Naive thymus-derived CD4-positive, alpha-beta T cell (primary cell): ENCODE results near the gene FGG. TPM values are rescaled to one million over a fixed set of nuclear protein-coding genes. Genes with fewer than 3 reads are reported as not detected.

ENCODE experiments used
- ATAC-seq: fragments of 150-1000 bp; cut with Tn5 transposase; 2 replicates; pipeline ENCODE4 v1.10.0; 2021; ENCODE audit warnings: mild to moderate bottlenecking, moderate library complexity
- CTCF ChIA-PET: fragments of 350-600 bp; sonication (Branson Sonifier 250); formaldehyde crosslinking; loops from one replicate; lab custom pipeline; 2021; ENCODE audit warnings: antibody characterized with exemption; lab: Charles Lee
- POLR2A ChIA-PET: fragments of 350-600 bp; sonication (Branson Sonifier 250); formaldehyde crosslinking; loops from one replicate; lab custom pipeline; 2021; ENCODE audit warnings: antibody characterized with exemption, inconsistent platforms; lab: Charles Lee
- DNase-seq, 9 donors: peaks; one replicate each; pipeline versions ENCODE4 v3.0.0 to v3.0.0-alpha.2; 2020 to 2022; ENCODE audit warnings: mixed read lengths in 1 of 9
- H3K27ac ChIP-seq: one replicate; pipeline ENCODE4 v1.7.0; 2013; ENCODE audit warnings: mild to moderate bottlenecking, low read depth, low read length, moderate library complexity
- H3K27me3 ChIP-seq, 2 donors: one replicate each; pipeline ENCODE4 v1.7.0; 2013; ENCODE audit warnings: low read length in 2 of 2, mild to moderate bottlenecking in 2 of 2, moderate library complexity in 2 of 2; ENCODE audit not compliant: control insufficient read depth in 2 of 2, insufficient read depth in 2 of 2
- H3K36me3 ChIP-seq, 3 experiments: 1 replicate in 2 of 3; 2 replicates in 1 of 3; pipeline ENCODE4 v1.7.0; 2013; ENCODE audit warnings: low read length in 3 of 3, mild to moderate bottlenecking in 3 of 3, moderate library complexity in 1 of 3; ENCODE audit not compliant: insufficient read depth in 3 of 3, control insufficient read depth in 2 of 3
- H3K4me1 ChIP-seq, 2 donors: one replicate each; pipeline ENCODE4 v1.7.0; 2013; ENCODE audit warnings: low read length in 2 of 2, mild to moderate bottlenecking in 2 of 2, moderate library complexity in 1 of 2; ENCODE audit not compliant: control insufficient read depth in 2 of 2, insufficient read depth in 2 of 2
- H3K4me3 ChIP-seq: 2 replicates; pipeline ENCODE4 v1.7.0; 2013; ENCODE audit warnings: mild to moderate bottlenecking, low read length
- H3K9me3 ChIP-seq, 3 experiments: 1 replicate in 2 of 3; 2 replicates in 1 of 3; pipeline ENCODE4 v1.7.0; 2013; ENCODE audit warnings: low read length in 3 of 3; ENCODE audit not compliant: control insufficient read depth in 2 of 3
- H3K27ac Mint-ChIP-seq, 9 donors: one replicate each; pipeline ENCODE4 v1.8.0; 2020 to 2022; ENCODE audit warnings: mixed read lengths in 9 of 9, mild to moderate bottlenecking in 8 of 9, moderate library complexity in 5 of 9, inconsistent platforms in 2 of 9
- H3K27me3 Mint-ChIP-seq, 5 donors: one replicate each; pipeline ENCODE4 v1.8.0; 2021 to 2022; ENCODE audit warnings: mixed read lengths in 5 of 5, mild to moderate bottlenecking in 1 of 5
- H3K36me3 Mint-ChIP-seq, 5 donors: one replicate each; pipeline ENCODE4 v1.8.0; 2020 to 2022; ENCODE audit warnings: mixed read lengths in 5 of 5, mild to moderate bottlenecking in 3 of 5, inconsistent platforms in 1 of 5
- H3K4me1 Mint-ChIP-seq, 7 donors: one replicate each; pipeline ENCODE4 v1.8.0; 2020 to 2022; ENCODE audit warnings: mixed read lengths in 7 of 7, mild to moderate bottlenecking in 3 of 7, inconsistent platforms in 1 of 7
- H3K4me3 Mint-ChIP-seq, 10 donors: one replicate each; pipeline ENCODE4 v1.8.0; 2020 to 2022; ENCODE audit warnings: mild to moderate bottlenecking in 10 of 10, mixed read lengths in 10 of 10, moderate library complexity in 6 of 10, inconsistent platforms in 2 of 10
- H3K9me3 Mint-ChIP-seq, 11 donors: one replicate each; pipeline ENCODE4 v1.8.0; 2020 to 2022; ENCODE audit warnings: mixed read lengths in 11 of 11, mild to moderate bottlenecking in 4 of 11, inconsistent platforms in 1 of 11, moderate library complexity in 1 of 11
- intact Hi-C, 2 donors: fragments of 100-400 bp; cut with micrococcal nuclease; formaldehyde crosslinking; loops; one replicate each; pipeline ENCODE4 v1.15.1; 2023
- polyA plus RNA-seq, 2 donors: library from polyadenylated mRNA; unstranded; fragments of 300-500 nt; fragmentation: Illumina TruSeq; gene quantifications; one replicate each; pipeline ENCODE4 v1.2.3, GENCODE V29; 2021
- total RNA-seq, 6 experiments: library from RNA in 5 of 6; stranded (reverse) in 5 of 6; gene quantifications; 1 replicate in 5 of 6; 2 replicates in 1 of 6; pipeline ENCODE4 v1.2.3 and lab custom pipeline; 2021 to 2026

The FGG gene
- total and polyA plus RNA-seq, 7 experiments from 2014 or later: not detected

DNA sequence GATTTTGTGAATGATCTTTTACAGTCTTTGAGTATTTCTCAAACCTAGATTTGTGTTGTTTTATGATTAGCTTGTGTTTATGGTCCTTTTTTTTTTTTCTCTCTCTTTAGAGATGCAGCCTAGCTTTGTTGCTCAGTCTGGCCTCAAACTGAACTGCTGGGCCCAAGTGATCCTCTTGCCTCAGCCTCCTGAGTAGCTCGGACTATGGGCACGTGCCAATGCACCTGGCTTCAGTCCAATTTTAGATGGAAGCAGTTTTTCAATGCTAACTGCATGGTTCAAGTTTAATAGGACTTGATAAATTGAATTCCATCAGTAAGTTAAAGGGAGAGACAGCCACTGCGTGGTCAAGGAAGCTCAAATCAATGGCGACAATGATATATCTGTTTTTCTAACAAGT, 3.8 kb upstream of the FGG start:
- Mint-ChIP-seq H3K36me3 (peaks cover 0 to 7% (median 0%) of the 10 kb centered on the region in 5 donors), H3K4me3 (peak overlapping the region in 2 of 10 donors; percentile 6 to 35)
- ATAC-seq: no peak

DNA sequence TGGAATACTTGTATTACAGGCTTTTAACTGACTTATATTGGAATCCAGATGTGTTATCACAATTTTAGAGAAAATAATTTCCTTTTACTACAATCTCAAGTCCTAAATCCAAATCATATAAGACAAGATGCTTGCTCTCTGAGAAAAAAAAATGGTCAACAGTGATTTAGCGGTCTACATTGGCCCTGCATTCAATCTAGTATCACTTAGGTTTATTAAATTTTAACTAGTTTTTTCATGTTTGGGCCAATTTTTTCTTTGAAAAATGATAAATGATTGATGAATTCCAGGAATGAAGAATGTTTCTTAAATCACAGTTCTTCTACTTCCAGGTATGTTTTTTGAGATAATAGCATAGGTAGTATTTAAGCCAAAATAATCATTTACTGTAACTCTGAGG, 2.8 kb upstream of the FGG start:
- Mint-ChIP-seq H3K27ac (no peak overlapping the region), H3K4me3 (no peak overlapping the region), H3K4me1 (peaks cover 0 to 18% (median 4%) of the 10 kb centered on the region in 7 donors), H3K27me3 (peaks cover 5 to 38% (median 15%) of the 10 kb centered on the region in 5 donors), H3K9me3 (peaks cover 0 to 5% (median 0%) of the 10 kb centered on the region in 11 donors), H3K36me3 (peaks cover 0 to 7% (median 0%) of the 10 kb centered on the region in 5 donors)
- ATAC-seq: no peak
- CTCF ChIA-PET: no interaction called here
- Histone ChIP-seq H3K27me3 (no peaks in the 10 kb centered on the region), H3K4me3 (no peak overlapping the region), H3K4me1 (no peaks in the 10 kb centered on the region), H3K36me3 (no peaks in the 10 kb centered on the region), H3K9me3 (no peaks in the 10 kb centered on the region), H3K27ac (no peak overlapping the region)
- POLR2A ChIA-PET: no interaction called here
- intact Hi-C loops: no loop called here
- no peak for DNase-seq

More for the DNA sequence above, 3.8 kb upstream of the FGG start:
- Histone ChIP-seq H3K9me3 (no peaks in the 10 kb centered on the region), H3K36me3 (no peaks in the 10 kb centered on the region), H3K27me3 (no peaks in the 10 kb centered on the region), H3K4me3 (no peak overlapping the region), H3K4me1 (no peaks in the 10 kb centered on the region), H3K27ac (no peak overlapping the region)
- ChIA-PET CTCF (interaction anchor here (1.2 kb wide), 1 partner anchor 57 kb away, joined by 3 read pairs; no protein-coding TSS in a partner anchor), POLR2A (no interaction called here)
- peaks cover 0 to 5% (median 0%) of the 10 kb centered on the region in 11 donors for H3K9me3 Mint-ChIP-seq
- H3K4me1 Mint-ChIP-seq: peaks cover 0 to 18% (median 4%) of the 10 kb centered on the region in 7 donors
- intact Hi-C loops: no loop called here
- no peak for DNase-seq
- peak overlapping the region in 1 of 9 donors; percentile 84 for H3K27ac Mint-ChIP-seq
- H3K27me3 Mint-ChIP-seq: peaks cover 5 to 33% (median 12%) of the 10 kb centered on the region in 5 donors

DNA sequence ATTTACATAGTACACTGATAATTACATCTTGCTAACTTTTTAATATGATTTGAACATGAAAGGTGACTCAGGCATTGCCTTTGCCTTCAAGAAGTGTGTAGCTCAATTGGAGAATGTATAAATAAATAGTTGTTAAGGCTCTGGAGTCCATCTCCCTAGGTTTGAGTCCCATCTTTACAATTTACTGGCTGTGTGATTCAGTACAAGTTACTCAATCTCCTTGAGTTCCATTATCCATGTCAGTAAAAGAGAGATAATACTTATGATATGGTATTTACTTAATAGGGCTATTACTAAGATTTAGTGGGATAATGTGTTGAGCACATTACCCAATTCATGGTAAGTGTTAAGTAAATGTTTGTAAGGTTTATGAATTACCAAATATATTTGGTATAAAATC, 1.9 kb upstream of the FGG start:
- H3K9me3 Mint-ChIP-seq: peaks cover 0 to 5% (median 0%) of the 10 kb centered on the region in 11 donors
- Histone ChIP-seq H3K27ac (no peak overlapping the region), H3K36me3 (no peaks in the 10 kb centered on the region), H3K4me3 (no peak overlapping the region), H3K27me3 (no peaks in the 10 kb centered on the region), H3K9me3 (no peaks in the 10 kb centered on the region), H3K4me1 (no peaks in the 10 kb centered on the region)
- intact Hi-C loops: no loop called here
- peaks cover 6 to 38% (median 15%) of the 10 kb centered on the region in 5 donors for H3K27me3 Mint-ChIP-seq
- POLR2A ChIA-PET: no interaction called here
- H3K4me3 Mint-ChIP-seq: no peak overlapping the region
- peaks cover 0 to 18% (median 4%) of the 10 kb centered on the region in 7 donors for H3K4me1 Mint-ChIP-seq
- DNase-seq (no peak), ATAC-seq (no peak)
- CTCF ChIA-PET: interaction anchor here (0.6 to 1.1 kb wide), 3 partner anchors 16 to 62 kb away, joined by 3 to 4 read pairs (median 3); no protein-coding TSS in a partner anchor
- H3K27ac Mint-ChIP-seq: no peak overlapping the region
- H3K36me3 Mint-ChIP-seq: peaks cover 0 to 7% (median 0%) of the 10 kb centered on the region in 5 donors

DNA sequence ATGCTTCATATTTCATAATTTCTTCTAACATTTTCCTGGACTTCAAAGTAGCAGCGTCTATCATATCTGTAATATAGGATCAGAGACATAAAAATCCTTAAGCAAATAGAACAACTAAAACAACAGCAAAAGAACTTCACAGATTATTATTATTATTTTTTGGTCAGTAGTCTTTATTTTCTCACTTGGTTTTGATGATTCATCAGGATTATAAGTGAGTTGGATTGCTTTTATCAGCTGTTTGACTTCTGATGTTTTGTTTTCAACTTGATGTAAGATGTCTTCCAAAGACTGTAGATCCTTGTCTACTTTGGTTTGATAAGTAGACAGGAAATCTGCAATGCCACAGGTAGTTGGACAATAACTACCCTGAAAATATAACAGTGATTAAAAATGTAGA, 623 bp downstream of the FGG start:
- CTCF ChIA-PET: no interaction called here
- POLR2A ChIA-PET: no interaction called here
- H3K27ac ChIP-seq: no peak overlapping the region

DNA sequence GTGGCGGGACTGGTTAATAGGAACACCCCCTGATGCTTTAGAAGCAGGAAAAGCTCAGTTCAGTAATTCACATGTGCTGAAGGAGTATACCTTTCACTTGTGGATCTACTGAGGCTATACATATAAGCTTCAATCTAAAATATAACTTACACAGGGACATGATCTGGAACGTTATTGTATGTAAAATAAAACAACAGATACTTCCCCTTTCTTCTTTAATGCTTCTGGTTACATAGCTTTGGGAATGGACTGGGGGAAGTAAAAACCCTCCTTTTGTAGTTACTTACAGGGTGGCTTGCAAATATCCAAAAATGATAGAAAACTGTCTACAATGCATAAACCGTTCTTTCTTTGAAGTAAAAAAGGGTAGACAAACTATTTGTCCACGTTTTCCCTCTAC, 1.9 kb downstream of the FGG start:
- no peak overlapping the region for H3K27ac ChIP-seq
- CTCF ChIA-PET: no interaction called here

More for the DNA sequence above, 623 bp downstream of the FGG start:
- H3K36me3 ChIP-seq: no peaks in the 10 kb centered on the region
- intact Hi-C loops: no loop called here
- H3K27me3 ChIP-seq: no peaks in the 10 kb centered on the region
- H3K27me3 Mint-ChIP-seq: peaks cover 18 to 52% (median 22%) of the 10 kb centered on the region in 5 donors
- no peak overlapping the region for H3K27ac Mint-ChIP-seq
- DNase-seq: no peak
- H3K4me3 ChIP-seq: no peak overlapping the region
- ATAC-seq: no peak
- no peak overlapping the region for H3K4me3 Mint-ChIP-seq
- H3K4me1 ChIP-seq: no peaks in the 10 kb centered on the region
- no peaks in the 10 kb centered on the region for H3K9me3 ChIP-seq
- H3K4me1 Mint-ChIP-seq: peaks cover 0 to 7% (median 3%) of the 10 kb centered on the region in 7 donors
- H3K36me3 Mint-ChIP-seq: peaks cover 0 to 4% (median 0%) of the 10 kb centered on the region in 5 donors
- peaks cover 0 to 2% (median 0%) of the 10 kb centered on the region in 11 donors for H3K9me3 Mint-ChIP-seq

DNA sequence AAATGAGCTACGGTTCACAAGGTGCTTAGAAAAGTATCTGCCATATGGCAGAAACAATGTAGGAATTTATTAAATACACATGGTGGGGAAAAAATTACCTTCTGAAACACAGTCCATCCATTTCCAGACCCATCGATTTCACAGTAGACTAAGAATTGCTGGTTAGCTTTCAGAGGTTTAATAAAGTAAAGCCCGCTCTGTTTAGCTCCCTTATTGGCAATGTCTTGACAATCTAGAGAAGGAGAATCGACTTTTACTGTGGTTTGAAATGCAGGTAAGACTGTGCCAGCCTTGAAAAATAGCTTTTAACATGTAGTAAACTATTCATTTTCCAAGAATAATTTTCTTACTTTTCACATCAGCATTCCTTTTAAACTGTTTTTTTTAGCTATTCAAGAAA, 2.9 kb downstream of the FGG start:
- H3K27ac Mint-ChIP-seq: no peak overlapping the region
- no peak overlapping the region for H3K4me3 Mint-ChIP-seq
- intact Hi-C loops: no loop called here
- Histone ChIP-seq H3K36me3 (no peaks in the 10 kb centered on the region), H3K9me3 (no peaks in the 10 kb centered on the region), H3K4me1 (no peaks in the 10 kb centered on the region), H3K4me3 (no peak overlapping the region), H3K27ac (no peak overlapping the region), H3K27me3 (no peaks in the 10 kb centered on the region)
- ChIA-PET POLR2A (no interaction called here), CTCF (no interaction called here)
- H3K4me1 Mint-ChIP-seq: no peaks in the 10 kb centered on the region
- DNase-seq: no peak
- H3K9me3 Mint-ChIP-seq: peaks cover 0 to 2% (median 0%) of the 10 kb centered on the region in 11 donors
- H3K27me3 Mint-ChIP-seq: peaks cover 25 to 58% (median 34%) of the 10 kb centered on the region in 5 donors
- no peak for ATAC-seq
- H3K36me3 Mint-ChIP-seq: no peaks in the 10 kb centered on the region

More for the DNA sequence above, 1.9 kb downstream of the FGG start:
- Mint-ChIP-seq H3K4me1 (no peaks in the 10 kb centered on the region), H3K4me3 (no peak overlapping the region), H3K9me3 (no peaks in the 10 kb centered on the region), H3K27ac (no peak overlapping the region), H3K27me3 (peaks cover 20 to 58% (median 30%) of the 10 kb centered on the region in 5 donors), H3K36me3 (no peaks in the 10 kb centered on the region)
- Histone ChIP-seq H3K4me1 (no peaks in the 10 kb centered on the region), H3K4me3 (no peak overlapping the region), H3K36me3 (no peaks in the 10 kb centered on the region), H3K9me3 (no peaks in the 10 kb centered on the region), H3K27me3 (no peaks in the 10 kb centered on the region)
- ATAC-seq: no peak
- DNase-seq: no peak
- POLR2A ChIA-PET: interaction anchor here (0.7 kb wide), 1 partner anchor 1088 kb away, joined by 3 read pairs; no protein-coding TSS in a partner anchor
- intact Hi-C loops: no loop called here
